ENCODE results near the gene NUP37.

Gene NUP37

GRCh38 chr12:102024765-102025164 is 95.1 kb downstream of the NUP37 start:
- DNase-seq = no peak

GRCh38 chr12:102023343-102023930 is 96.5 kb downstream of the NUP37 start:
- no peak for DNase-seq
